Keratinocyte (primary cell): Measurements from ENCODE around the gene LAMTOR5.

Experiments
- EZH2 ChIP-seq: IDR thresholded peaks from one replicate; pipeline ENCODE4 v1.6.1; 2012; ENCODE audit warnings: inconsistent platforms, mild to moderate bottlenecking, low read length, moderate library complexity
- TF ChIP-seq, protein P1 (sequence below), 3 experiments: IDR thresholded peaks in 1 of 3; conservative IDR thresholded peaks in 1 of 3; optimal IDR thresholded peaks in 1 of 3; 2 replicates in 2 of 3; 3 replicates in 1 of 3; pipeline versions ENCODE3 to v1.5.1; 2011; ENCODE audit warnings: low read length in 3 of 3, mild to moderate bottlenecking in 3 of 3, moderate library complexity in 2 of 3, control low read depth in 1 of 3, inconsistent platforms in 1 of 3; ENCODE audit not compliant: insufficient read depth in 2 of 3; ENCODE audit errors: extremely low read depth in 1 of 3

DNA sequence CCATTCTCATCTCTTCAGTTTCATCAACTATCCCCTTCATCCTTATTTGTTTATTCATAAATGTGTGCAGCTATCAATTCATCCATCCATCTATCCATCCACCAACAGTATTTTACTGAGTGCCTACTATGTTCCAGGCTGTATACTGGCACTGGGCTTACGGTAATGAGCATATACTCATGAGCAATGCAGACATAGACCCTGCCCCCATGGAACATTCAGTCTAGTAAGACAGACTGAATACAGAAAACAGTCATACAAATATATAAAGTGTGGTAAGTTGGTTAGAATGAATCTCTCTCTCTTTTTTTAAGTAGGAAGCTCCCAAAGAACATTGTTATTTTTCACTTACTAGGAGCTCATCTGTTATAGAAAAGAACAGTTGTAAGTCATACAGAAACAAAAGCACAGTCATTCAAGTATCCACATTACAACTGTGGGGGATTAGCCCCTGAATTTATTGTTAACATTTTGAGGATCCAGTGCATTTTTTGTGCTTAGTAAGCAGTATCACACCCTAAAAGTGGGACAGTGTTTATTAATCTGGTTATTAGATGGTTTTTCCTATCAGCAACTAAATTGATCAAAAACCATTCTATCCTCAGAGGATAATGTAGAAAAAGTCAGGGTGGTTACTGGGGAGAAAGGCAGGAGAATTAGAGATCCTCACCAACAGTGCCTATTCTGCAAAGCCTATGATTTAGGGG, 20.3 kb downstream of the LAMTOR5 start:
- TF ChIP-seq, protein P1, sequence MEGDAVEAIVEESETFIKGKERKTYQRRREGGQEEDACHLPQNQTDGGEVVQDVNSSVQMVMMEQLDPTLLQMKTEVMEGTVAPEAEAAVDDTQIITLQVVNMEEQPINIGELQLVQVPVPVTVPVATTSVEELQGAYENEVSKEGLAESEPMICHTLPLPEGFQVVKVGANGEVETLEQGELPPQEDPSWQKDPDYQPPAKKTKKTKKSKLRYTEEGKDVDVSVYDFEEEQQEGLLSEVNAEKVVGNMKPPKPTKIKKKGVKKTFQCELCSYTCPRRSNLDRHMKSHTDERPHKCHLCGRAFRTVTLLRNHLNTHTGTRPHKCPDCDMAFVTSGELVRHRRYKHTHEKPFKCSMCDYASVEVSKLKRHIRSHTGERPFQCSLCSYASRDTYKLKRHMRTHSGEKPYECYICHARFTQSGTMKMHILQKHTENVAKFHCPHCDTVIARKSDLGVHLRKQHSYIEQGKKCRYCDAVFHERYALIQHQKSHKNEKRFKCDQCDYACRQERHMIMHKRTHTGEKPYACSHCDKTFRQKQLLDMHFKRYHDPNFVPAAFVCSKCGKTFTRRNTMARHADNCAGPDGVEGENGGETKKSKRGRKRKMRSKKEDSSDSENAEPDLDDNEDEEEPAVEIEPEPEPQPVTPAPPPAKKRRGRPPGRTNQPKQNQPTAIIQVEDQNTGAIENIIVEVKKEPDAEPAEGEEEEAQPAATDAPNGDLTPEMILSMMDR (optimal IDR thresholded peaks at IDR 0.05 in 1 of 3, IDR thresholded peaks at IDR 0.05 in 1 of 3, conservative IDR thresholded peaks at IDR 0.05 in 1 of 3; ENCODE audit: extremely low read depth in 1 of 3, insufficient read depth in 2 of 3, low read length in 3 of 3) = no peak
- no peak for TF ChIP-seq EZH2
